ENCODE data around the gene AGBL4. TPM values are rescaled to one million over a fixed set of nuclear protein-coding genes. Genes with fewer than 3 reads are reported as not detected.

The AGBL4 gene
- total RNA-seq, 1 donor from 2014 or later, result not detected

GRCh38 chr1:48772211-48772610 is 1251.5 kb downstream of the AGBL4 start:
- no peak overlapping the region for H3K4me3 Mint-ChIP-seq (ENCODE audit: unreplicated experiment)
- TF ChIP-seq CTCF (IDR thresholded peaks at IDR 0.05), result no peak

GRCh38 chr1:48771561-48771960 is 1252.2 kb downstream of the AGBL4 start:
- no peak overlapping the region for H3K27ac Mint-ChIP-seq (ENCODE audit: unreplicated experiment)
- H3K27me3 Mint-ChIP-seq (ENCODE audit: unreplicated experiment), result peaks cover 14% of the 10 kb centered on the region
- TF ChIP-seq CTCF (IDR thresholded peaks at IDR 0.05), result no peak
- H3K36me3 Mint-ChIP-seq (ENCODE audit: unreplicated experiment), result no peaks in the 10 kb centered on the region
- H3K4me1 Mint-ChIP-seq (ENCODE audit: unreplicated experiment), result peaks cover 6% of the 10 kb centered on the region
- no peak for DNase-seq (ENCODE audit: extremely low spot score, unreplicated experiment)
- no peaks in the 10 kb centered on the region for H3K9me3 Mint-ChIP-seq (ENCODE audit: unreplicated experiment)
- no peak overlapping the region for H3K4me3 Mint-ChIP-seq (ENCODE audit: unreplicated experiment)

More at GRCh38 chr1:48772211-48772610, 1251.5 kb downstream of the AGBL4 start:
- Mint-ChIP-seq H3K9me3 (ENCODE audit: unreplicated experiment) (no peaks in the 10 kb centered on the region), H3K4me1 (ENCODE audit: unreplicated experiment) (peaks cover 9% of the 10 kb centered on the region), H3K36me3 (ENCODE audit: unreplicated experiment) (no peaks in the 10 kb centered on the region), H3K27ac (ENCODE audit: unreplicated experiment) (no peak overlapping the region), H3K27me3 (ENCODE audit: unreplicated experiment) (peaks cover 17% of the 10 kb centered on the region)
- DNase-seq (ENCODE audit: extremely low spot score, unreplicated experiment), result no peak

- H3K27ac Mint-ChIP-seq (ENCODE audit: unreplicated experiment), result no peak overlapping the region
- no peaks in the 10 kb centered on the region for H3K27me3 Mint-ChIP-seq (ENCODE audit: unreplicated experiment)
- no peak for DNase-seq (ENCODE audit: extremely low spot score, unreplicated experiment)
- no peaks in the 10 kb centered on the region for H3K4me1 Mint-ChIP-seq (ENCODE audit: unreplicated experiment)
- no peaks in the 10 kb centered on the region for H3K36me3 Mint-ChIP-seq (ENCODE audit: unreplicated experiment)
- TF ChIP-seq CTCF (IDR thresholded peaks at IDR 0.05), result no peak
- H3K9me3 Mint-ChIP-seq (ENCODE audit: unreplicated experiment), result peaks cover 9% of the 10 kb centered on the region
- H3K4me3 Mint-ChIP-seq (ENCODE audit: unreplicated experiment), result no peak overlapping the region
Observed at GRCh38 chr1:48767975-48768510, 1255.7 kb downstream of the AGBL4 start.

- H3K36me3 Mint-ChIP-seq (ENCODE audit: unreplicated experiment), result no peaks in the 10 kb centered on the region
- no peak for TF ChIP-seq CTCF (IDR thresholded peaks at IDR 0.05)
- peaks cover 9% of the 10 kb centered on the region for H3K9me3 Mint-ChIP-seq (ENCODE audit: unreplicated experiment)
- H3K4me1 Mint-ChIP-seq (ENCODE audit: unreplicated experiment), result no peaks in the 10 kb centered on the region
- no peak for DNase-seq (ENCODE audit: extremely low spot score, unreplicated experiment)
- no peak overlapping the region for H3K4me3 Mint-ChIP-seq (ENCODE audit: unreplicated experiment)
- no peak overlapping the region for H3K27ac Mint-ChIP-seq (ENCODE audit: unreplicated experiment)
- no peaks in the 10 kb centered on the region for H3K27me3 Mint-ChIP-seq (ENCODE audit: unreplicated experiment)
Observed at GRCh38 chr1:48765335-48765734, 1258.4 kb downstream of the AGBL4 start.

GRCh38 chr1:48761986-48762385 is 1261.8 kb downstream of the AGBL4 start:
- no peak for DNase-seq (ENCODE audit: extremely low spot score, unreplicated experiment)
- no peaks in the 10 kb centered on the region for H3K4me1 Mint-ChIP-seq (ENCODE audit: unreplicated experiment)
- no peaks in the 10 kb centered on the region for H3K27me3 Mint-ChIP-seq (ENCODE audit: unreplicated experiment)
- H3K36me3 Mint-ChIP-seq (ENCODE audit: unreplicated experiment), result peaks cover 2% of the 10 kb centered on the region
- no peak overlapping the region for H3K4me3 Mint-ChIP-seq (ENCODE audit: unreplicated experiment)
- TF ChIP-seq CTCF (IDR thresholded peaks at IDR 0.05), result no peak
- peaks cover 9% of the 10 kb centered on the region for H3K9me3 Mint-ChIP-seq (ENCODE audit: unreplicated experiment)
- H3K27ac Mint-ChIP-seq (ENCODE audit: unreplicated experiment), result no peak overlapping the region

All from osteocyte (in vitro differentiated cells).